ENCODE results near the gene TMEM132D. TPM values are rescaled to one million over a fixed set of nuclear protein-coding genes. Genes with fewer than 3 reads are reported as not detected.

Gene TMEM132D
- total and polyA plus RNA-seq, 2 of the 8 experiments (the other 6 are each of a cell fraction or from before 2014, with no cell fraction given): 3.5 to 10.1 TPM

GRCh38 chr12:129807136-129807535 lies 96.7 kb downstream of the TMEM132D start:
- peak overlapping the region; percentile 18; the same call in 1 of the 2 replicates for H2BK15ac ChIP-seq (ENCODE audit: low read length)
- H3K79me2 ChIP-seq (ENCODE audit: control insufficient read depth in 1 of 2, insufficient read depth in 2 of 2, low read length in 2 of 2): peaks cover 0 to 2% of the 10 kb centered on the region in 2 experiments; a peak in 1 of 4 replicates
- H3K27me3 ChIP-seq (replicated peaks in 1 of 4; ENCODE audit: control insufficient read depth in 3 of 4, extremely low read depth in 1 of 4, insufficient read depth in 3 of 4, low read length in 3 of 4): no peaks in the 10 kb centered on the region
- H3K4me2 ChIP-seq (ENCODE audit: insufficient read depth in 1 of 2, low read depth in 2 of 2, low read length in 2 of 2): no peak overlapping the region
- H4K8ac ChIP-seq (ENCODE audit: extremely low read depth, insufficient read depth, low read length): no peak overlapping the region
- H4K20me1 ChIP-seq (replicated peaks in 1 of 2; ENCODE audit: control insufficient read depth in 1 of 2, insufficient read depth in 2 of 2, low read length in 2 of 2): no peaks in the 10 kb centered on the region
- POLR2A ChIA-PET (ENCODE audit: partially characterized antibody): interaction anchor here (1.6 kb wide), 1 partner anchor 9 kb away, joined by 3 read pairs; no protein-coding TSS in a partner anchor
- no peak overlapping the region for H3K4me3 ChIP-seq (ENCODE audit: extremely low read depth in 1 of 4, insufficient read depth in 2 of 4, low read depth in 3 of 4, low read length in 4 of 4)
- no peak for FAIRE-seq
- H3K23ac ChIP-seq (ENCODE audit: insufficient read length): no peak overlapping the region
- H3K79me1 ChIP-seq (ENCODE audit: low read depth, low read length): no peaks in the 10 kb centered on the region
- no peak overlapping the region for H3K9ac ChIP-seq (replicated peaks in 1 of 4; ENCODE audit: extremely low read depth in 1 of 4, low read depth in 3 of 4, low read length in 3 of 4)
- H4K5ac ChIP-seq (ENCODE audit: insufficient read length, low read depth, low read length): no peak overlapping the region
- no peak for TF ChIP-seq JUN (IDR thresholded peaks at IDR 0.05; ENCODE audit: low read depth, low read length)
- peak in 1 of 2 experiments; percentile 12; a peak in 1 of 4 replicates for TF ChIP-seq RAD21 (IDR thresholded peaks at IDR 0.05 in 1 of 2, conservative IDR thresholded peaks at IDR 0.05 in 1 of 2; ENCODE audit: low read depth in 2 of 2, low read length in 2 of 2)
- no peak for TF ChIP-seq TAF7 (optimal IDR thresholded peaks at IDR 0.05; ENCODE audit: borderline replicate concordance, low read depth, low read length)
- 88% methylated on average over 11 of the region's 11 CpGs; no CpG with 5 or more reads in 1 of the 2 experiments for WGBS, 2 experiments (ENCODE audit: extremely low coverage in 1 of 2, insufficient coverage in 1 of 2, insufficient read length in 1 of 2, insufficient replicate concordance in 2 of 2, low coverage in 1 of 2, low lambda C conversion rate in 2 of 2, missing lambda C conversion rate in 1 of 2)
- no peak overlapping the region for H3K27ac ChIP-seq (ENCODE audit: low read depth, low read length)
- 0 out of 2 replicates have a peak overlapping the region, but pooled peaks have one; percentile 39 for H2BK12ac ChIP-seq (ENCODE audit: low read depth, low read length)
- no peak overlapping the region for H3K18ac ChIP-seq (ENCODE audit: extremely low read depth, low read length)
- 0 out of 2 replicates have a peak overlapping the region, but pooled peaks have one; percentile 40 for H2BK20ac ChIP-seq (ENCODE audit: low read length)
- H3K4me1 ChIP-seq (replicated peaks in 1 of 4; ENCODE audit: control insufficient read depth in 3 of 4, insufficient read depth in 4 of 4, low read length in 3 of 4): peaks cover 0 to 6% (median 1%) of the 10 kb centered on the region in 4 experiments; a peak in 2 of 7 replicates
- CTCF ChIA-PET (ENCODE audit: partially characterized antibody): interaction anchor here (1.0 kb wide), 1 partner anchor 14 kb away, joined by 3 read pairs; no protein-coding TSS in a partner anchor
- H2AFZ ChIP-seq (ENCODE audit: low read length): no peak overlapping the region
- no peak overlapping the region for H2BK120ac ChIP-seq (replicated peaks; ENCODE audit: low read depth, low read length)
- H4K91ac ChIP-seq (replicated peaks; ENCODE audit: insufficient read length, low read length): no peak overlapping the region
- H2AK5ac ChIP-seq (ENCODE audit: low read depth, low read length): no peak overlapping the region
- H3K23me2 ChIP-seq (ENCODE audit: low read depth, low read length): no peaks in the 10 kb centered on the region
- H3K4ac ChIP-seq (replicated peaks; ENCODE audit: insufficient read length, low read depth, low read length): no peak overlapping the region
- no peak overlapping the region for H3K56ac ChIP-seq (replicated peaks; ENCODE audit: insufficient read length, low read depth, low read length)
- 0 out of 2 replicates have a peak overlapping the region, but pooled peaks have one; percentile 21 for H2BK5ac ChIP-seq (ENCODE audit: low read depth, low read length)
- no peaks in the 10 kb centered on the region for H3K36me3 ChIP-seq (ENCODE audit: control insufficient read depth in 2 of 4, insufficient read depth in 4 of 4, low read length in 3 of 4)
- H3K9me3 ChIP-seq (ENCODE audit: insufficient read depth in 2 of 2, low read depth in 1 of 2, low read length in 1 of 2): peaks cover 0 to 3% of the 10 kb centered on the region in 2 experiments; a peak in 1 of 4 replicates
- no peak overlapping the region for H3K14ac ChIP-seq (ENCODE audit: insufficient read length)
- no peak for DNase-seq (ENCODE audit: low read depth in 1 of 2, low spot score in 2 of 2)

Measured in H1 (cell line).